ENCODE results near the gene ARHGEF12. TPM values are rescaled to one million over a fixed set of nuclear protein-coding genes. Genes with fewer than 3 reads are reported as not detected.

Gene ARHGEF12
- total and polyA plus RNA-seq, 2 experiments from 2014 or later, result 9.0 to 38.9 TPM

GRCh38 chr11:120290956-120291355, 45.3 kb upstream of the ARHGEF12 start:
- no peaks in the 10 kb centered on the region for H3K36me3 ChIP-seq (ENCODE audit: insufficient read depth)
- no peaks in the 10 kb centered on the region for H3K36me3 Mint-ChIP-seq (ENCODE audit: low read depth)
- DNase-seq (ENCODE audit: low spot score) (no peak), ATAC-seq (no peak)
- no peaks in the 10 kb centered on the region for H4K20me1 ChIP-seq (replicated peaks; ENCODE audit: insufficient read depth)
- no peaks in the 10 kb centered on the region for H3K79me2 ChIP-seq (replicated peaks; ENCODE audit: insufficient read depth)
- no peak overlapping the region for H3K4me3 Mint-ChIP-seq
- H3K9me2 ChIP-seq (ENCODE audit: insufficient read depth), result no peaks in the 10 kb centered on the region
- no peaks in the 10 kb centered on the region for H3F3A ChIP-seq (replicated peaks; ENCODE audit: low read depth)
- H3K4me1 ChIP-seq (ENCODE audit: insufficient read depth), result peaks cover 4% of the 10 kb centered on the region; the same call in 1 of the 2 replicates
- no peaks in the 10 kb centered on the region for H3K9me3 Mint-ChIP-seq
- TF ChIP-seq POLR2AphosphoS5 (IDR thresholded peaks at IDR 0.05; ENCODE audit: low read depth) (no peak), REST (IDR thresholded peaks at IDR 0.05; ENCODE audit: unreplicated experiment) (no peak), CREB1 (CRISPR knock-in tag; IDR thresholded peaks at IDR 0.05; ENCODE audit: low read depth) (no peak), NANOG (IDR thresholded peaks at IDR 0.05; ENCODE audit: borderline replicate concordance) (no peak), EZH2 (IDR thresholded peaks at IDR 0.05; ENCODE audit: low read depth, unreplicated experiment) (no peak), ZNF462 (CRISPR knock-in tag; IDR thresholded peaks at IDR 0.05) (no peak), STAT1 (IDR thresholded peaks at IDR 0.05; ENCODE audit: unreplicated experiment) (no peak), JUNB (IDR thresholded peaks at IDR 0.05; ENCODE audit: unreplicated experiment) (no peak), ZNF331 (CRISPR knock-in tag; IDR thresholded peaks at IDR 0.05; ENCODE audit: low read depth) (no peak), CTCF (conservative IDR thresholded peaks at IDR 0.05; ENCODE audit: low read depth in 2 of 2) (no peak), ETS1 (IDR thresholded peaks at IDR 0.05) (no peak), EZH2phosphoT487 (IDR thresholded peaks at IDR 0.05; ENCODE audit: unreplicated experiment) (no peak)
- H3K27me3 Mint-ChIP-seq (ENCODE audit: insufficient read depth, low read depth, poor library complexity), result no peaks in the 10 kb centered on the region
- H3K27me3 ChIP-seq (ENCODE audit: insufficient read depth), result no peaks in the 10 kb centered on the region
- no peak overlapping the region for H3K27ac ChIP-seq (ENCODE audit: low read depth)
- no peak overlapping the region for H3K4me3 ChIP-seq
- peaks cover 12% of the 10 kb centered on the region for H3K4me1 Mint-ChIP-seq
- H3K4me2 ChIP-seq, result no peak overlapping the region
- H3K27ac Mint-ChIP-seq, result no peak overlapping the region
- no peak overlapping the region for H2AFZ ChIP-seq
